ENCODE results near the gene CNR1.
"Not testable (repeated sequence)": the region's sequence is repeated elsewhere in the genome, so short reads cannot be mapped to it uniquely, and the experiment has no call there.

Gene CNR1

GRCh38 chr6:88165844-88166492 is at the start of gene CNR1:
Gene CNR1 (minus strand): TSS chr6:88166347. CDS start chr6:88145274, 21,073 bp downstream.
- DNase-seq: peak; percentile 29

GRCh38 chr6:88211446-88211845 is 45.3 kb upstream of the CNR1 start:
- no peak for DNase-seq

- no peak for DNase-seq
Measured at GRCh38 chr6:88209301-88209700, 43.2 kb upstream of the CNR1 start.

GRCh38 chr6:88208726-88209125 is 42.6 kb upstream of the CNR1 start:
- no peak for DNase-seq

GRCh38 chr6:88201734-88202133 is 35.6 kb upstream of the CNR1 start:
- DNase-seq: not testable (repeated sequence)

GRCh38 chr6:88184921-88185320 is 18.8 kb upstream of the CNR1 start:
- DNase-seq: no peak

- DNase-seq: no peak
Measured at GRCh38 chr6:88183471-88183870, 17.3 kb upstream of the CNR1 start.

GRCh38 chr6:88179692-88180091 is 13.5 kb upstream of the CNR1 start:
- no peak for DNase-seq

GRCh38 chr6:88177961-88178464 is 11.9 kb upstream of the CNR1 start:
- no peak for DNase-seq

- DNase-seq: no peak
Measured at GRCh38 chr6:88174906-88175305, 8.8 kb upstream of the CNR1 start.

- no peak for DNase-seq
Measured at GRCh38 chr6:88171312-88171711, 5.2 kb upstream of the CNR1 start.

- DNase-seq: no peak
Measured at GRCh38 chr6:88168362-88168761, 2.2 kb upstream of the CNR1 start.

- DNase-seq: no peak
Measured at GRCh38 chr6:88167352-88167937, 1.3 kb upstream of the CNR1 start.

GRCh38 chr6:88166493-88167351 is 575 bp upstream of the CNR1 start:
- peak; percentile 14 for DNase-seq

- no peak for DNase-seq
Measured at GRCh38 chr6:88165087-88165843, 882 bp downstream of the CNR1 start.

- DNase-seq: no peak
Measured at GRCh38 chr6:88164061-88164460, 2.1 kb downstream of the CNR1 start.

- DNase-seq: no peak
Measured at GRCh38 chr6:88163616-88164015, 2.5 kb downstream of the CNR1 start.

- no peak for DNase-seq
Measured at GRCh38 chr6:88161940-88162339, 4.2 kb downstream of the CNR1 start.

- DNase-seq: no peak
Measured at GRCh38 chr6:88157106-88157505, 9.0 kb downstream of the CNR1 start.

GRCh38 chr6:88145298-88145963 is 20.7 kb downstream of the CNR1 start:
- no peak for DNase-seq

- no peak for DNase-seq
Measured at GRCh38 chr6:88144637-88145297, 21.4 kb downstream of the CNR1 start.

All from NCI-H748 treated with DMSO at 0.1 percent for 48 hours (cell line).